T47D (cell line): ENCODE results near the gene SCMH1.

Experiments used
- DNase-seq, 2 experiments: peaks; one replicate each; pipeline versions ENCODE4 v3.0.0 to v3.0.0-alpha.2; 2011 to 2012; ENCODE audit warnings: low read depth in 1 of 2, low spot score in 1 of 2
- JUND ChIP-seq: IDR thresholded peaks from 2 replicates; pipeline ENCODE4 v1.6.1; 2012; ENCODE audit warnings: low read depth
- in situ Hi-C: cut with HindIII; loops from 2 replicates; pipeline ENCODE4 v1.10.0; 2016; ENCODE audit warnings: low sequenced_read_pairs, low pct_unique_long_range_greater_than_20kb

Gene SCMH1

DNA sequence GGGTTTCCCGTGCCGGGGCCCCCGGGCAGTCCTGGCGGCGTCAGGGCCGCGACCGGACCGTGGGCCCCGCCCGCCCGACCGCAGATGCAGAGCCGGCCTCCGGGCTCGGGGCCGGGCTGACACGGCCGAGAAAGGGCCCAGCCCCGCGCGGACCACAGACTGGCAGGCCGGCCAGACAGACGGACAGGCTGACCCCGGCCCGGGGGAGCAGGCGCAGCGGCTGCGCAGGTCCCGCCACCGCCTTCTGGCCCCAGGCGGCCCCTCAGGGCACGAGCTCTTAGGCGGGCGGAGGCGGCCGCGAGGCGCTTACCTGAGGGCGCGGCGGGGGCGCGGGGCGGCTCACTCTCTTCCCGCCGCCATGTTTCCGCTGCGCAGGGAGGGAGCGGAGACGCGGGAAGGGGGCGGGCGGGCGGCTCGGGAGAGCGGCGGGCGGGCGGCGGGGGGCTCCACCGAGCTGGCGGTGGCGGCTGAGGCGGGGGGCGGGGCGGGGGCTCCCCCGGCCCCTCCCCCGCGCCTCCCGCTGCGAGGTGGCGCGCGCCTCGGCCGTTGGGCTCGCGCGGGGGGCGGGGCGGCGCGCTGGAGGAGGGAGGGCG, at the start of gene SCMH1:
Gene SCMH1 (minus strand): TSS at position 558 of the 593 bp plus-strand sequence. CDS start 56,173 bp downstream, outside the sequence.
- TF ChIP-seq JUND = no peak
- DNase-seq = peak in 1 of 2 experiments; percentile 48
- in situ Hi-C loops = no loop called here

DNA sequence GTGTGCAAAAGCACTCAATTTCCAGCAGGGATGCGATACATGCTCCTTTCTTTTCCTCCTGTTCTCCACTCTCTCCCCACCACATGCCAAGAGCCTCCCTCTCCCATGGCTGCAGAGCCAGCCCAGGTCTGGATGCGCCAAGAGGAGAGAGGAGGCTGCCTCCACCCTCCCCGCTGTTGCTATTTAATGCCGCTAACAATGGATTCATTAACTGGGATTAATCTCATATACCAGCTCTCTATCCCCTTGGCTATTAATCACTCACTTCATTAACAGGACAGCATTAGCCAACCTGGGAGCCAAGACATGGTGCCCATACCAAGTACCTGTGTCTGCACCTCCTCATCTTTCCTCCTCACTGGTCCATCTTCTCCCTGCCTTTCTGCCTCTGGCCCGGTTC, 49.1 kb upstream of the SCMH1 start:
- TF ChIP-seq JUND = no peak
- in situ Hi-C loops = no loop called here
- DNase-seq = no peak

GRCh38 chr1:41289196-41289595, 47.1 kb upstream of the SCMH1 start:
- in situ Hi-C loops = no loop called here
- DNase-seq = no peak
- no peak for TF ChIP-seq JUND

DNA sequence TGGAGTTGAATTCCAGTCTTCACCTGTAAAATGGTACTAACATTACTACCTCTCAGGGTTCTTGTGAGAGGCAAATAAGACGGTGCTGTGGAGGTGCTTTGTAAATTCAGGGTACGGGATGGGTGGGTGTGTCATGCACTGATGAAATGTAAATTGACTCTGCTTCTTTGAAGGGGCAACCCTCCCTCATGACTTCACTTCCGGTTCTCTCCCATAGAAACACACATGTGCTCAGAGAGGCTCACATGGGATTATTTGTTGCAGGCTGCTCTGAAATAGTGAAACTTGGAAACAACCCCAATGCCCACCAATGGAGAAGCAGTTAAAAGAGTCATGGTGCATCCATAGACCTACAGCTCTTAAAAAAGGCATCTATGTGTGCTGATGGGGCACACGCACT, 44.9 kb upstream of the SCMH1 start:
- TF ChIP-seq JUND = no peak
- in situ Hi-C loops = no loop called here
- no peak for DNase-seq

DNA sequence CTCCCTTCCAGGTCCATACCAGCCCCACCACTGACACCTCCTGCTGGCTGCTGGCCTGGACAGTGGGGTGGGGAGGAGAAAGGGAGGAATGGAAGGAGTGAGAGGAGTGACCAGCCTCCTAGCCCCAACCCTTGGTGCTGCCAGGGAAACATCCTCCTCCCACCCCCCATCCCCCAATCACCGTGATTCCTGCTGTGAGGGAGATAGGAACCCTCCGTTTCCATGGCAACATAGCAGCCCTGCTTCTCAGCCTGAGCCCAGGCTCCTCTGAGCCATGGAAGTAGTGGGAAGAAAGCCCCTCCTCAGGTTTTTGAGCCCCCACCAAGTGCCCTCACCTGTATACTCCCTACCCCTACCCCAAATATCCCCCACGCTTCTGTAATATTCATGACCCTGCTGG, 44.4 kb upstream of the SCMH1 start:
- TF ChIP-seq JUND = no peak
- in situ Hi-C loops = no loop called here
- no peak for DNase-seq

- in situ Hi-C loops = no loop called here
- DNase-seq = no peak
- no peak for TF ChIP-seq JUND
Observed at GRCh38 chr1:41285818-41286217, 43.7 kb upstream of the SCMH1 start.

GRCh38 chr1:41284121-41284520, 42.0 kb upstream of the SCMH1 start:
- DNase-seq = no peak
- TF ChIP-seq JUND = no peak
- in situ Hi-C loops = no loop called here

DNA sequence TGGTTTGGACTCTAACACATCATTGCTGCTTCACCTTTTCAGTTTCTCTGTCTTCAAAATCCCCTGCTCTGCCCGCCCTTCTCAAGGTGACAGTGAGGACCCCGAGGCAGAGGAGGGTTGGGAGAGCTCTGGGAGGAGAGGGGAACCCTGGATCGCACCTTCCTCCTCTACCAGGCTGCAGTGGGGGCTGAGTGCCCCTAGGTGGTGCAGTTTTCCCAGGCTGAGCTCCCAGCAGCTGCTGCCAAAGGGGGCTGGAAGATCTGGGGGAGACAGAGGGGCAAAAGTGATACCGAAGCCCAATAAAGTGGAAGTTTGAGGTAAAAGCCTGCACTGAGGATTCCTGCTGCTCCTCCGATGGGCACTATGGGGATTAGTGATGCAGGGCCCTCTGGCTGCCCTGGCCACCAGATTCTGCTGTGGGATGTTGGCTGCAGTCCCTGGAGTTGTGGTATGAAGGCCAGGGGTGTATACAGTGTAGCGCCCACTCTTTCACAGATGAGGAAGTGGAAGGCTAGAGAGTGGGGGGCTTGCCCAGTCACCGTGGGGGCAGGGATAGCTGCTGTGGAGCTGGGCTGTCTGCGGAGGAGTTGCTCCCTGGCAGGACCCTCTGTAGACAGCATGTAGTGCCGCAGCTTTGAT, 40.7 kb upstream of the SCMH1 start:
- peak; percentile 14 to 26 for DNase-seq
- no peak for TF ChIP-seq JUND
- in situ Hi-C loops = no loop called here

DNA sequence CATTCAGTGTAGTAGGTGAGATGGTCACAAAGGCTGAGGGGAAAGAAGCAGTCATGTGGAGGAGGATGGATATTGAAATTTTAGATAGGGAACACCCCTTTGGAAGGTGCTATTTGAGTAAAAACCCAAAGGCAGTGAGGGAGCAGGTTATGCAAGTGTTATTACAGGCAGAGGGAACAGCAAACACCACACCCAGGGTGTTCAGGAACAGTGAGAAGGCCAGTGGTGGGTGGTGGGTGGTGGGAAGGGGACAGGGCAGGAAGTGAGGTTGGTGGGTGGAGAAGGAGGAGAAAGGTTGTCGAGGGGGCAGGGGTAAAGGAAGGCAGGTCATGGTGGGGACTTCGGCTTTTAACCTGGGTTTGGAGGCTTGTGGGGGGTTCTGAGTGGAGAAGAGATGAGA, 39.2 kb upstream of the SCMH1 start:
- no peak for TF ChIP-seq JUND
- in situ Hi-C loops = no loop called here
- no peak for DNase-seq

DNA sequence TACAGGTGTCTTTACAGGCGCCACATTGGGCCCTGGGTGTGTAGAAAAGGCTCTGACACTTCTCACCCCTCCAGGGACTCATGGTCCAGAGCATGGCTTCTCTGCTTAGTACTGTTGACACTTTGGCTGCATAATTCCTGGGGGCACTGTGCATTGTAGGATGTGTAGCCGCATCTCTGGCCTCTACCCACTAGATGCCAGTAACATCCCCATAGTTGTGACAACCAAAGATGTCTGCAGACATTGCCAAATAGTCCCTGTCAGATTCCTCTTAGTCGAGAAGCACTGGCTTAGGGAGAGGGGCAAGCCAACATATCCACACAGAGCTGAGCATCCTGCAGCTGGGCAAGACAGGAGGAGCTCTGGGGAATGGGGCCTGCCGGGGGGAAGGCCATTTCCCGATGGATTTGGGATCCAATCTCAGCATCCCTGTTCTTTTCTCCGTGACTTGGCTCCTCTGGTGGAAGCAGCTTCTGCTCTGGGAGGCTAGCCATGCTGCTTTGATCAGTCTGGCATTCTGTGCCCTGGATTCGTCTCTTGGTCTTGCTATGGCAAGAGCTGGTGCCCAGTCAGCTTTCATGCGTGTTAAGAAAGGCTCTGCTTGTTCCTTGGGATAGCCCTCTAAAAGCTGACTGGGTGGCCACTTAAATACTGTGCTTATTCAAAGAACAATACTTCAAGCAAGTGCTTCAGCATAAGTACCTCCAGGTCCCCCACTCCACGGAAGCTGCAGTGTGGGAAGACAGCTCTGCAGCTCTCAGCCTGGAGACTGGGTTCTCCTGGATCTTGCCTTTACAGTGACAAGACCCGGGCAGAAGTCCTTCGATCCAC, 38.3 kb upstream of the SCMH1 start:
- TF ChIP-seq JUND = no peak
- peak in 1 of 2 experiments; percentile 20 for DNase-seq
- in situ Hi-C loops = no loop called here

GRCh38 chr1:41278076-41278475, 36.0 kb upstream of the SCMH1 start:
- in situ Hi-C loops = no loop called here
- no peak for DNase-seq
- no peak for TF ChIP-seq JUND

GRCh38 chr1:41277371-41277975, 35.4 kb upstream of the SCMH1 start:
- peak in 1 of 2 experiments; percentile 12 for DNase-seq
- in situ Hi-C loops = no loop called here

GRCh38 chr1:41275831-41276230, 33.7 kb upstream of the SCMH1 start:
- no peak for TF ChIP-seq JUND
- in situ Hi-C loops = no loop called here
- DNase-seq = no peak

More at GRCh38 chr1:41277371-41277975, 35.4 kb upstream of the SCMH1 start:
- TF ChIP-seq JUND = no peak
